Head of caudate nucleus (tissue), 42 donors: ENCODE measurements around the gene C4orf54.

Source experiments
- DNase-seq, 42 donors: peaks; one replicate each; pipeline versions ENCODE4 v3.0.0 to v3.0.0-alpha.2; 2020 to 2021; ENCODE audit warnings: mixed read lengths in 7 of 42
- intact Hi-C: fragments of 100-400 bp; cut with DNase I; formaldehyde crosslinking; loops from one replicate; pipeline ENCODE4 v1.15.0; 2022

C4orf54 gene

DNA sequence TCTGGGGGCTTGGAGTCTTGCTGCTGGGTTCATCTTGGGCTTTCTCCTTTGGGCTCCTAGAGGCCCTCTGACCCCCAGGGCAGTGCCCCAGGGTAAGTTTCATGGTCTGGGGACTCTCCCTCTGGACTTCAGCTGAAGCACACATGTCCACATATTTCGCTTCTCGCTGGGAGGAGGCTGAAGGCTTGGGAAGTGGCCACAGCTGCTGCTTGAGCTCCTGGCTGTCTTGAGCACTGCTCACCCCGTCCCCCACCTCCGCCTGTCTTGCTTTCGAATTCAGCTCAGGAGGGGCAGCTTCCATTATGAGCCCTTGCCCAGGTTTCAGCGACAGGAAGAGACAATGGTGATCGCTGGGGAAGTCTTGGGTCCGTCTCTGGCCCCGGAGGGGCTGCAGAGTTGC is 3.7 kb downstream of the C4orf54 start:
- intact Hi-C loops, result no loop called here
- no peak for DNase-seq

DNA sequence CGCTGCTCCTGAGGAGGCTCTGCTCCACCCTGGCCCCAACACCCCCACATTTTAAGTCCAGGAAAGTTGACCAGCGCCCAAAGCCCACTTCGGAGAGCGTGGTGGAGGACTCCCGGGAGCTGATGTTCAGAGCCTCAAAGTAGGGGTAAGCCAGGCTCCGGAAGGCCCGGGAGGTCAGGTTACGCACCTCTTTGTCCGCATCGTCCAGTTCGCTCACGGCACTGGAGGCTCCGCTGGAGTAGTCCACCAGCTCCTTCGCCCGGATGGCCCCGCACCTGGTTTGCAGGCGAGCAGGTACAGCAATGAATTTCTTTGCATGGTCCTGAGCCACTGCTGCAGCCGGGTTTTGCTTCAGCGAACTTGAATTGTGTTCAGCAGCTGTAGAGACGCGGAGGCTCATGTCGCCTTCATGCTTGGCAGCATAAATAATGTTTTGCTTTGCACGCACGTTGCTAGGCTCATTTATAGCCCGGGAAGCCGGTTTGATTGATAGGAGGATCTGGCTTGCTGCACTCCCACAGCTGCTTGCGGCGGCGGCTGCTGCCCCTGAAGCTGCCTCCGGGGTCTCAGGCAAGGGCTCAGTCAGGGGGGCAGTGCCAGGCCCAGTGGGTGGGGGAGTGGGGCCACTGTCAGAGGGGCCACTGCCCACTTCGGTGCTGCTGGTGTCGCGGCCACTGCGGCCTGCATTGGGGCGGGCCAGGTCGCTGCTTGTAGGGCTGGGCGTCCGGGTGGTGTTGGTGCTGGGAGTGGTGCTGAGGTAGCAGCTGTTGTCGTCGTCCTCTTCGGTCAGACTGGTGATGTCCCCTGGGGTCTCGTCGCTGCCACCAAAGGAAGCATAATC is 4.8 kb downstream of the C4orf54 start:
- intact Hi-C loops, result no loop called here
- DNase-seq, result peak in 11 of 42 donors; percentile 36 to 80 (median 53)

DNA sequence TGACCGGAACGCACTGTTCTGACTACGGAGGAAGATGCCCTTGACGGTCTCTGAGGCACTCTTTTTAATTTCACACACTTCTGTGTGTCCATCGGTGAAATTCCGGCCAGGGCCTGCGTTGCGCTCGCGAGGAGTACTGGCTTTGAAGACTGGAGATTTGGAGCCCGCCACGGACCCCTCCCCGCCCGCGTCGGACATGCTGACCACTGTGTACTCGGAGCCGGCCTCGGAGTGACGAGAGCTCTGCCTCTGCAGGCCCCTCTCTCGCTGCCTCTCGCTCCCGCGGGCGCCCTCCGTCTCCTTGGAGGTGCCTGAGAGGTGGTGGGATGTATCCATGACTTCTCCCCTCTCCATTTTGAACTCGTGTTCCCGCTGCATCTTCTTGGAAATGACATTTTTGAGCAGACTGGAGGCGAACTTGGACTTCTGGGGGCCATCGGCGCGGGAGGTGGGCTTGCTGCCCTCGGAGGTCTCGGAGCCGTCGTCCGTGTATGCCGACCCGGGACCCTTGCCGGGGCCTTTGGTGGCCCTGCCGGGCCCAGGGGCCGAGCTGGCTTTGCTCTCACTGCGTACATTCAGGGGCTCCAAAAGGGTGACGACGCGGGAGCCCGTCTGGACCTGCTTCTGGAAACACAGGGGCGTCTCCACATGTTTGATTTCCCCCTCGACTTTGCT is 5.7 kb downstream of the C4orf54 start:
- no peak for DNase-seq
- intact Hi-C loops, result no loop called here

DNA sequence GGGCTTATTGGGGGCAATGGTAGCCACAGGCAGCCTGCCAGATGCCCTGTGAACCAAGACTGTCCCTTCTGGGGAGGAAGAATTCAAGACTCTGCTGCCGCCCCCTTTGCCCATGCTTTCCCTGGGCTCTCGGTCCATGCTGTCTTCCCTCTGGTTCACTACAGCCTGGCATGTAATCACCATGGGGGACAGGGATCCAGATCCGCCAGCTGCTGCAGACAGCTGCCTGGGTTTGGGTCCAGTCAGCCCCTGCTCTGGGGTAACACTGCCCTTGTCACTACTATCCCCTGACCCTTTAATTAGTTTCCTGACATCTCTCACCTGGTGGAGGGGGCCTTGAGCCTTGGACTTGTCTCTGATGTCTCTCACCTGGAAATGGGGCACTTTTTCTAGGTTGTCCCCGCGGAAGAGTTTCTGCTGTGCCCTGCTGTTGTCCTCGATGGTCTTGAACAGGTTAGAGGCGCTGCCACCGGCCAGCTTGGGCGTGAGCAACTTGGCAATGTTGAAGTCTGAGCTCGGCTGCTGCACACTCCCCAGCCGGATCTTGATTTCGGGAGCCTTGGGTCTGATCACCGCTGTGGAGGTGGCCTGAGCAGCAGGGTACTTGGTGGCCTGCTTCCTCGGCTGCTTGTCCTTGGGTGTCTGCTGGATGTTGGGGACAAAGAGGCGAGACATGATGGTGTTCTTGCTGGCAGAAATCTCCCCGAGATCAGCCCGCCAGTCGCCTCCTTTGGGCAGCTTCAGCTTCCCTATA is 6.4 kb downstream of the C4orf54 start:
- no peak for DNase-seq
- intact Hi-C loops, result no loop called here

DNA sequence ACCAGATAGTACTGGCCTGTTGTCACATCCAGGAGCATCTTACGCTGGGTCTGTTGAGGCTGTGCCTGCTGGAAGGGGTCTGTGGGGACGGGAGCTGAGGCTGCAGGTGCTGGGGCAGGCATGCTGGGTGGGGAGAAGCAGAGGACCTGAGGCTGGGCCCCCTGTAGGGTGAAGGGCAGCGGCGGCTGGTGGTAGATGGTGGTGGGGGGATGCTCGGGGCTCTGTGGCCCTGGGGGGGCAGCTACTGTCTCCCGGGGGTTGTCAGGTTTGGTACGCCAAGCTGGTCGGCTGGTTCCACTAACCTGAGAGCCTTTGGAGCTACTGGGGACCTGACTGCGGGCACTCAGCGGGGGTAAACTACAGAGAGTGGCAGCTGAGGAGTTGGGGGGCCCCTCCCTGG is 7.8 kb downstream of the C4orf54 start:
- intact Hi-C loops, result no loop called here

DNA sequence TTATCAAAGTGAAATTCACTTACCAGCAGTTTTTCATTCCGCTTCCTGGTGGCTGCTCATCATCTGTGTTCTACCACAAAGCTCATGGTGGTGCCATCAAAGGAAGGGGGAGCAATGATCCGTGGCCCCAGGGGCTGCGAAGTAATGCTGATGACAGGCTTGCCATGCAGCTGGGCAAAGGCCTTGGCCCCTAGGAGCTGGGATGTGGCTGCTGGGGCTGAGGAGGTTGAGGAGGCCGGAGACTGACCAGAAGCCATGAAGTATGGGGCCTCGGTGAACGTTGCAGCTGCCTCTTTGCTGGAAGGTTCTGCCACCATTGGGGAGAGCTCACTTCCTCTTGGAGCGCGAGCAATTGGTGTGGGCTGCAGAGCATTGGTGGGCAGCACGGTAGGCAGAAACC is 8.4 kb downstream of the C4orf54 start:
- no peak for DNase-seq
- intact Hi-C loops, result no loop called here

More for the DNA sequence above, 7.8 kb downstream of the C4orf54 start:
- DNase-seq, result no peak

DNA sequence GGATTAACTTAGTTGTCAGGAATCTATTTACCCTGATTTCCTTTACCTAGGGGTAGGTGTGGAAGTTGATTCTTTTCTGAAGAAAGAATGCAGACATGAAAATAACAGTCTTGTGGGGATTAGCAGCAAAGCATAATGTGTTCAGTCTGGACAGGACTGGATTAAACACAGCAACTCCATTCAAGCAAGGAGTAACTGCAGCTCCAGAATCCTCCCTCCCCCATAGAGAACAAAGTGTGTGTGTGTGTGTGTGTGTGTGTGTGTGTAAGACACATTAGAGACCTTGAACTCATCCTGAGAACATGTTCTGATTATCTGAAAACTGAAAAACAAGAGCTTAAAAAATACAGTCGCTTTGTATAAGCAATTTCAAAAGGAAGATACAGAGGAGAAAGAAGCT is 9.3 kb downstream of the C4orf54 start:
- intact Hi-C loops, result no loop called here
- peak in 1 of 42 donors; percentile 35 for DNase-seq

DNA sequence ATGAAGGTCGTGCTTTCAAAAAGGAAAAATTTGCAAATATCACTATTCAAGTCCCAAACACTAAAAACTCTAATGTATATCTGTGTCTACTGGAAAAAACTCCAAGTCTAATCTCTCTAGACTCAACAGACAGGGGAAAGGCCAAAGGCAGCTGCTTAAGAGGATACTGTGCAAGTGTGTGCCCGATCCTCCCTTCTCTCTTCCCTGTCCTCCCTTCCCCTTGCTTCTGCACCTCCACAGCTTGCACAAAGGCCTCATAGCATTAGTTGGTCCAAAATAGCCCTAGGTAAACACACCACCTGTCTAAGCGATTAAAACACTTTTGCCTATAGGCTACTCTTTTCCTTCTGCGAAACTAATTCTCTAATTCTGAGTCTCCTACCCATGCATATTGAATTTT is 10.6 kb downstream of the C4orf54 start:
- DNase-seq, result no peak
- intact Hi-C loops, result no loop called here

DNA sequence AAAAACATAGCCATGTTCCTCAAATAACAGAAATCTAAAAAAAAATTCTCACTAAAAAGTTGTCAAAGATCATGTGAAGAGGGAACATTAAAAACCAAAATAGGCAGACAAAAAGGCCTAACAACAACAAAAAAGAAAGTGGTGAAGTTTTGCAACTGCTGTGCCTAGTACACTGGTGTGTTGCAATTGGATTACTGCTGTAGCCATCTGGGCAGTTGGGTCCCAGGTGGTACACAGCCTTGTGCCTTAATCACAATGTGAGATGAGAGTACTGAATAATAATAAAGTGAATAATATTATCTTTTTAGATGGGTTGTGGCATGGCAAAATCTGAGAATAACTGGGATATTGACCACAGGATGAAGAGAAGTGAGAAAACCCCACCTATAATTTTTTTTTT is 12.0 kb downstream of the C4orf54 start:
- intact Hi-C loops, result no loop called here
- DNase-seq, result no peak

DNA sequence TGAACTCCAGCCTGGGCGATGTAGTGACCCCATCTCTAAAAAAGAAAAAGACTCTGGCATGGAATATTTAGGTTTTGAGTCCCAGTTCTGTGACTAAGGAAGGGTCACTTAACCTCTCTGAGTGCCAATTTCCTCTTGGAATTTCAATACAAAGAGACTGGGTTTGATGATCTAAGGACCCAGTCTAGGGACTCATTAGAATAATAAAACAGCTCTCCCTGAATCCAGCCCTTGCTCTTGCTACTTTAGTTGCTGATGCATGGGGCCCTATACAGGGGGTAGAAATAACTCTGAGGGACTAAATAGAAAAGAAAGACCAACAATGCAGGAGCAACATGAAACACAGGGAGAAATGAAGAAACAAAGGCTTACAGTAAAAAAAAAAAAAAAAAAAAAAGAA is 12.6 kb downstream of the C4orf54 start:
- intact Hi-C loops, result no loop called here
- no peak for DNase-seq

DNA sequence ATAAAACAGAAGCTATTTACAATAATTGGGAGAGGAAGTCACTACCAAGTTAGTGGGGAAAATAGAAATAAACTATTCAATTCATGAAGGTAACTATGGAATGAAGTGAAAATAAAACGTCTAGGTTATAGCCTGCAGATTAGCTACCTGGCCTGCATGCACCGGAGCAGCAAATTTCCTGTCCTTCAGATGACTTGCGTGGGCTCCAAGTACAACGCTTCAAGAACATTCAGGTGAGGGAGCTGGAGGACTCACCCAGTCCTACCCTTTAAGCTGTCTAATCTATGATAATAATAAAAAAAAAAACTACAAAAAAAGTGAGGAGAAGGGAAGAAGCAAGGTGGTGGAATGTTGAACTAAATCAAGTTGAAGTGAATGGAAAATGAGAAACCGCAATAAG is 13.2 kb downstream of the C4orf54 start:
- intact Hi-C loops, result no loop called here
- DNase-seq, result peak in 17 of 42 donors; percentile 45 to 83 (median 60)

DNA sequence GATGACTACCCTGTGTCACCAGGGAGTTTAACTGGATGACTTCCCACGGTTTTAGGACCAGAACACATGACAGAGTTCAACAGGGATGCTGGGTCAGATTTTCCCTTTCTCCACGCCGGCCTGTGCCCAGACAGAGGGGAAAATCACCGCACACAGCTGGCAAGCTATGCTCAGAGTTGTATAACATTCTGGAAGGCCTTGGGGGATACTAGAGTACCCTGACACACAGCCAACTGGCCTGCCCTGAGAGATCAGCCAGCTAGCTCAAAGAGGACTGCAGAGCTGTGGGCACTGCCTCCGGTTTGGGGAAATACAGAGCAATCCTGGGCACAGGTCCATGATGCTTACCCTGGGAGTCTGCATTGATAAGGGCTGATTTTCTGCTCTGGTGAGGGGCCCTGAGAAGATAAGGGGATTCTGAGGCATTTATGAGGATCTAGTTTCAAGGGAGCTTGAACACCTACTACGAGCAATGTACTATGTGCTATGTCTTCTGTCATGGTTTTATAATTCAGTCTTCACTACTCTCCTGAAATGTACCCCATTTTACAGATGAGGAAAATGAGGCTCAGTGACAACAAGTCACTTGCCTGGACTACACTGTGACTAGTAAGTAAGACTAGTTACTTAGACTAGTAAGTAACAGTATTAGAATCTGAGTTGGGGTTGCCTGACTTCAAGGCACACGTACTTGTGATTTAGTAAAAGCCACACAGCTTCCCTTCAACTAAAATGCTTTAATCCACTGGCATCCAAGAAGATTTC is 14.7 kb downstream of the C4orf54 start:
- intact Hi-C loops, result no loop called here
- peak in 7 of 42 donors; percentile 13 to 61 (median 38) for DNase-seq

DNA sequence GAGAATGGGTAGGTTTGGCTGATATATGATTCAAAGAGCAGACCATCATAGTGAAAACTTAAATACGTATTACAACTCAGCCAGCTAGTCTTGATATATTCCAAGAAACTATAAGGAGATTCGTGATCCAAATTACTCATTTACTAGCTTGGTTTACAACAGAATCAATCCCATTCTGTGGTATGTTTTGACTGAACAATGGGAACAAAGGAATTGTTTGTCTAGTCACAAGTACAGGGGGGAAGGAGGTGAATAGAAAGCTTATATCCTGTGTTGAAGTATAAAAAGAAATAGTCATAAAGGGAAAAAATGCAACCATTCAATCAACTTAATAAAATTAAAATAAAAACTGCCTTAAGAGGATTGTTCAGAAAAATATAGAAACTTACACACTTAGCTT is 17.0 kb downstream of the C4orf54 start:
- intact Hi-C loops, result no loop called here

DNA sequence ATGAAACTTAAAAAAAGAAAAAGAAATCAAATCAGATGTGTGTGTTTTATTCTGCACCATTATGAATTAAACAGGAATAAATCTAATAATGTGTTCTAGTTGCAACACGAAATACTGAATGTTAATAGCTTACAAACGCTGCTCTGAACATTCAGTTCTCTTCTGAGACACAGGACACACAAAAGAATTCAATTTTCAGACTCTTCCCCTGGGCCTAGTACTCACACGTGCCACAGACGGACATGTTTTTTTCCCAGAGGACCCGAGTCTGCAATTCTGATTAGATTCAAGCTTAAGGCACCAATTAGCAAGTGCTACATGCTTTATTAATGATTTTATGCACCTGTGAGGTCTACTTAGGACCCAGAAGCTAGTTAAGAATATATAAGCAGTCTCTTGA is 20.5 kb downstream of the C4orf54 start:
- intact Hi-C loops, result no loop called here
- no peak for DNase-seq

More for the DNA sequence above, 17.0 kb downstream of the C4orf54 start:
- DNase-seq, result no peak

DNA sequence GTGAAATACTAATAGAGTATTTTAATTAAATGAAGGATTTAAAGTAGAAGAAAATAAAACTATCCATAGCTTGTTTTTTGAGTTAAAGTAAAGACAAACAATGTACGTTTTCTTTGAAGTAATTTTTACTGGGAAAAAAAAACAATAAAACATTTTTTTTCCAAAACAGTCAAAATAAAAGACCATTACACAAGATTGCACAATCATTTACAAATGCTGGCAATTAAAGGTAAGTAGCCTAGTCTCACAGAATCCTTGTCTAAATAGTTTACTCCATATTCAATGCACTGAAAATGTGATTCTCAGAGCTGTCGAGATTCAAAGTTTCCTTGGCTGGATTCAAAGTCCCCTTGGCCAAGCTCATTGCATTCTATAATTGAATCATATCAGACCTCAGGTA is 21.2 kb downstream of the C4orf54 start:
- no peak for DNase-seq
- intact Hi-C loops, result no loop called here

DNA sequence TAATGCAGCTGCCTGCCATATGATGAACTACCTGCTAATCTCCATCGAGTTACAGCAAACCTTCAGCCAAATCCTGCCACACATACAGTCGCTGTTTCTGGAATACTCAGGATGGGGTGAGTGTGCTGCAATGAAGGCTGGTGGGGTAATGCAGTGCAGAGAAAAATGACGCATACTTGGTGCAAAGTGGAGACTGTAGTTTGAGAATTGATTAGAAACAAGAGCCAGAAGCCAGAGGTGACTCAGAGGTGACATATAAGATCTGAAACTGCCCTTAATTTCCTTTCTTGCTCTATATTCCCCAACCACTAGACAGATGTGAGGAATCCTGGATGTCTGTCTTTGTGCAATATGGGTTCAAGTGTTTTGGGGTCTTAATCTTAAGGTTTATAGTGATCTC is 22.0 kb downstream of the C4orf54 start:
- DNase-seq, result no peak
- intact Hi-C loops, result no loop called here

DNA sequence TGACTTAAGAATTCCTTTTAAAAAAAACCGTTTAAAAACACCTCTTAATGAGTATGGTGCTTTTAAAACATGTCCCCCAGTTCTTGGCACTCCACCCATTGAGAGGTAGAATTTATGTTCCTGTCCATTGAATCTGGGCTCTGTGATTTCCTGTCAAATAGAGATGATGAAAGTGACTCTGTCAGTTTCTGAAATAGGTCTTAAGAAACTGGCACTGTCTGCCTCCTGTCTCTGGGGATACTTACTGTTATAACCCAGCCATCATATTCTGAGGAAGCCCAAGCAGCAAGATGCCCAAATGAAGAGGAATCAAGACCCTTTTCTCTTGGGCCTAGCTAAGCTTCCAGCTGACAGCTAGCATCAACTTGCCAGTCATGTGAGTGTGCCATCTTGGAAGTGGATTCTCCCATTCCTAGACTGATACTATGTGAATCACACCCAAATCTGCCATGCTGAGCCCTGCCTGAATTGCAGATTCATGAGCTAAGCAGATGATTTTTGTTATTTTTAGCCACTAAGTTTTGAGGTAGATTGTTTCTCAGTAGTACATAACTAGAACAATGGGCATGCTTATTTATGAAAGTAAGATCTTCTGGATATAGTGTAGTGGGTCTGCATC is 22.8 kb downstream of the C4orf54 start:
- intact Hi-C loops, result no loop called here

DNA sequence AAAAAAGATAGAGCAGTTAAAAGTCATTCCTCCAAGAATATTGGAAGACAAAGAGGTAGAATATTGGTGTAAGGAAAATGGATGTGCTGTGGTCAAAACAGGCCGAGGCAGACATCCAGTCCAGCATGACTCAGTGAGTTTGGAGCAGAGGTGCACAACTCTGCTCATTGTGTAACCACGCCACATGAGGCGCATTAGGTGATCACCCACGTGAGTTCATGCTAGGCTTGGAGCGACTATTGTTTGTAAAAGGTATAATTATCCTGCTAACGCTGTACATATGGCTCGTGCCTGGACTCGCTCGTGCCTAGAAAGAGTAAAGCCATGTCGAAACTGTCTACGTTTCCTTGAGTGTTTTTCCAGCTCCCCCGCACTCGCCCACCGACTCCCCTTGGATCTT is 23.9 kb downstream of the C4orf54 start:
- intact Hi-C loops, result no loop called here
- peak in 3 of 42 donors; percentile 42 to 67 (median 44) for DNase-seq

More for the DNA sequence above, 22.8 kb downstream of the C4orf54 start:
- DNase-seq, result no peak

DNA sequence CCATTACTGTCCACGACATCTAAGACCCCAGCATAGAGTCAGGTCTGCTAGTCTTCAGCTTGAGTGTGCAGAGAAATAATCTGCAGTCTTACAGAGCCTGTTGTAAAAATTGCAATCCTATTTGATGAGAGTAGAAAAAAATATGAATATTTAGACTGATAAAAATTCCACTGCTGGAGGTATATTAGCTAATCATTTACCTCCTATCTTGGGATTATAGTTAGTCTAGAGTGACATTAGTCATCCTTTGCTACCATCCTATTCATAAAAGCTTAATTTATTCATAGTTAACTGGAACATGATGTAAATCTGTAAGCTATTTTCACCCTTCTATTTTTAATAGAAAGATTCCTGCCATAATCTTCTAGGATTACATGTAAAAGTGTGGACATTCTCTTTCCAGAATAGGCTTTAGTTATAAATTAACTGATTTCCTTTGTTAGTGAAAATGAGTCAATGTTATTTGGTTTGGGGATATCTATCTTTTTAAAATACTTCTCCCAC is 26.7 kb downstream of the C4orf54 start:
- intact Hi-C loops, result no loop called here
- no peak for DNase-seq
